OCI-LY1 (cell line): ENCODE data around the gene FXYD1.

Experiments
- CTCF ChIP-seq: fragments of 200-600 bp; sonication (generic), shearing (Covaris generic); IDR thresholded peaks from 2 replicates; pipeline ENCODE4 v1.5.1; 2017; ENCODE audit warnings: mild to moderate bottlenecking, antibody characterized with exemption, low read length, moderate library complexity, mixed read lengths
- EZH2 ChIP-seq: fragments of 200-600 bp; sonication (generic), shearing (Covaris generic); IDR thresholded peaks from 2 replicates; pipeline ENCODE4 v1.8.0; 2017; ENCODE audit warnings: borderline replicate concordance, mixed run types, mild to moderate bottlenecking, antibody characterized with exemption, low read length, moderate library complexity, mixed read lengths

GRCh38 chr19:35119578-35120155 is 19.0 kb upstream of the FXYD1 start:
- TF ChIP-seq EZH2 (no peak), CTCF (no peak)
